ENCODE data around the gene PIAS1.
"Not testable (repeated sequence)": the region's sequence is repeated elsewhere in the genome, so short reads cannot be mapped to it uniquely, and the experiment has no call there.

Gene PIAS1

DNA sequence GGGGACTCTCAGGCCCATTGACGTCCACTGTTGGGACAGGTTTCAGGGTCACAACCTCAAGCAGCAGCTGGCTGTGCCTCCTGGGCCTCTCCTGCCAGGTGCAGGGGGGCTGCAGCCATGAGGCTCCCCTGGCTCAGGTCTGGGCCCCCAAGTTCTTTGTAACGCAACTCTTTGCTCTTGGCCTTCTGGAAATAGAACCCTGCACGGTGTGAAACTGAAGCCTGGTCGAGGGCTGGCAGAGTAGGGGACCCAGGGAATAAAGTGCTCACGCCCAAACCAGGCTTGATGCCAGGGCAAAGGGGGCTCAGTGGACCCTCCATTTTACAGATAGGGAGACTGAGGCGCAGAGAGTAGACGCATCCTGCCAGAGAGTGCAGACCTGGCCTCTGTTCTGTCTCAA, 150.2 kb downstream of the PIAS1 start:
- no peak for DNase-seq (ENCODE audit: low read depth)

DNA sequence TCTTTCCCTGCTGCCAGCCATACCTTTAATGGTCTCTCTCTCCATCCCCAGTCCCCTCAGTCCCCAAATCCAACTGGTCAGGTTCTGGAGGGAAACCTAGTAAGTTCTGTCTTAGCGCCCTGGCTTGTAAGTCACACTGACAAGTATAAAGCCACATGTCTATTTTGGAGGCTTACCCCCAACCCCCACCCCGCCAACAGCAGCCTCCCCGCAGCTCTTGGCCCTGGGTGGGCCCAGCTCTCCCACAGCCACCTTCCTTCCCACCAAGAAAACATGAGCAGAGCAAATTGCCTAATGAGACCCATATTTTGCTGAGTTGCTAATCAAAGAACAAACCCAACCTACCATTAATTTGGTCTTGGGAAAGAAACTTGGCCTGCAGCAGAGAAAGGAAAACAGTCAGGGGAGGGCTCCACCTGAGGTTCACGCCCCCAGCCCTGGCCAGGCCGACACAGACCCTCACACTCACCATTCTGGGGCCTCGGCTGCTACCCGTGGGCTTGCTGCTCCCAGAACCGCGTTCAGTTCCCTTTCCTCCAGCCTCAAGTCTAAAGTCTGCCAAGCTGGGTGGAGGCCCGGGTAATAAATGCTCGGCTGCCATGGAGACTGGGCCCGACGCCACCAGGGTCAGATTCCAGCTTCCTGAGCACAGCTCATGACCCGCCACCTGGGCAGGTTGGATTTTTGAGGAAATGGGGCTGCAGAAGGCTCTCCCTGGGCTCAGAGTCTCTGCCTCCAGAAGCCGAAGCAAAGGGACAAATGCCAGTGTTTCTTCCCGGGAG, 150.9 kb downstream of the PIAS1 start, which contains the start of gene CALML4:
Gene CALML4, minus strand, starts transcription at position 557 of the 782 bp plus-strand sequence. Its CDS starts 85 bp downstream, at position 472.
- DNase-seq (ENCODE audit: low read depth): no peak

DNA sequence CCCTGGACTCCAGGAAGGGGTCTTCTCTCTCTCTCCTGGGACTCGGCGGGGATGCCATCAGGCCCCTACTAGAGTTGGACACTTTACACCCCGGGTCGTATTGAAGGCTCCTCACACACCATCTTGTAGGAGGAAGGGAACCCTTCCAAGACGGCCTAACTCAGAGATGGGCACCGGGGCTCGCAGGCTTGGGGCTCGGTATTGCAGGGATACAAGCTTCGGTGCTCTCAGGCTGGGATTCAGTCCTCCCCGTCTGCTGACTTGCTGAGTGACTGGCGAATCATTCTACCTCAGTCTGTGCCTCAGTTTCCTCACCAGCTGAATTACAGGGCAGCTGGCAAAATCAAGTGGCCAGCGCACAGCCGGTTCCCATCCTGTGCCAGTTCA, 151.4 kb downstream of the PIAS1 start:
- DNase-seq (ENCODE audit: low read depth): no peak

DNA sequence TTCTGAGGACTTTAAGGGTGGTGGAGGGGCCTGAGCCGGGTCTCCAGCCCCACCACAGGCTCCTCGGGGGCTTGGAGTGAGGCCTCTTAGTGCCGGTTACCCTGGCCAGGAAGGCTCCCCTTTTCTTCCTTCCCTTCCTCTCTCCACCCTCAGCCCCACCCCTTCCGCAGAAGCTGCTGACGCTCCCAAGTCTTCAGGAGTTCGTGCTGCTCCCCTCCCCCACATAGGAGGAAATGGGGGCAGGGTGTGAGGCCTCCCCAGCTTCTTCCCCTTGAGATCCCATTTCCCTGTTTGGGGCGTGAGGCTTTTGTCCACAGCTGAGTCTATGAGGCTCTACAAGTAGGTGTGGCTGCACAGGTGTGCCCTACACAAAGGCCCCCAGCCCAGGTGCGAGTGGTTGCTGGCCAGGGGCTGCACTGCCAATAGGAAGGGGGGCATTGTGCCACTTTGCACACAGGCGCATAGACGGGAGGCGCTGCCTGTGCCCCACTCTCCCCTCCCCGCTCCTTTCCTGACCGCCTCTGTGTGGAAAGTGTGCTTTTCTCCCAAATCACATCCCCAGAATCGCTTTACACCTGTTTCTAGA, 151.9 kb downstream of the PIAS1 start:
- DNase-seq (ENCODE audit: low read depth): no peak

DNA sequence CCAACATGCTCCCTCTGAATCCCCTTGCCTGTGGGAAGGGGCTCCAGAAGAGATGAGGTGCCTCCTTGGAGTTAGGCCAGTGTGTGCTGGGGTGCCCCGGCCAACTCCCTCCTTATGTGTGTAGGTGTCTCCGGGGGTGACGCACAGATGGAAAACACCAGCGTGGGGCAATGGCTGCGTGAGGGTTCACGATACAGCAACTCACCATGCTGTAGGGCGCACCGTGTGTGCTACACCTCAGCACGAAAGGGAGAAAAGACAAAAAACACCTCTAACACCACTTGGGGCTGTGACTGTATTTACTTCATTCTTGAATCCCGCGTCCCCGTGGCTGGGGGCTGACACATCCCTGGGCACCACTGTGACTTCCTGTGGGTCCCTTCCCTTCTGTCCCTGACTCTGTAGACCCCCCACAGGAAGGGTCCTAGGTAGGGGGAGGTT, 152.6 kb downstream of the PIAS1 start:
- DNase-seq (ENCODE audit: low read depth): no peak

DNA sequence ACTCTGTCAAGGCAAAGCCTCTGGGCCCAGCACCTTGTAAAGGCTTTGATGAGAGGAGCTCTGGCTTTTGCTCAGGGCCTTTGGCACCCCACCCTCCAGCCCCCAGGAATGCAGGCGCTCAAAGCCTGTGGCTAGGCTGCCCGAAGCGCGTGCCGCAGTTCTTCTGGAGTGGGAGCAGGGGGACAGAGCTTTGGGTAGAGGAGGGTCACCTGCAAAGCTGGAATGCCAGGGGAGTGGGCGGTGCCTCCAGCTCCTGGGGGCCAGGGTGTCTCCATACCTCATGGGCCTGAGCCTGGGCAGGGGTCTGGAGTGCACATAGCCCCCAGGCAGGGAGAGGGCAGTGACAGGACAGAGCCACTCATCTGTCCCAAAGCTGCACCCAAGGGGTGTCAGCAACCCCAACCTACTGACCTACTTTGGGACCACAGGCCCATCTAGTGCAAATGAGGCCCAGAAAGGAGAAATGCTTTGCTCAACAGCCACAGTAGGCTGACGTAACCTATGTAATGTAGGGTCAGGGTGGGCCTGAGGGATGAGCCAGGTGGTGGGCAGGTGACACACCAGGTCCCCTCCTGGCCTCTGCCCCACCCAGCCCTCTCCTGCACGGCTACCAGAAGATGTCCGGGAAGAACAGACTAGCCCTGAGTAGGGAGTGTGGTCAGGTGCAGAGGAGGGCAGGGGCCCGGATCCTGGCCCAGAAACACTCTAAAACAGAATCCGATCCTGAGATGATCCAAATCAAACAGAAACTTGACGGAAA, 153.2 kb downstream of the PIAS1 start:
- DNase-seq (ENCODE audit: low read depth): no peak

DNA sequence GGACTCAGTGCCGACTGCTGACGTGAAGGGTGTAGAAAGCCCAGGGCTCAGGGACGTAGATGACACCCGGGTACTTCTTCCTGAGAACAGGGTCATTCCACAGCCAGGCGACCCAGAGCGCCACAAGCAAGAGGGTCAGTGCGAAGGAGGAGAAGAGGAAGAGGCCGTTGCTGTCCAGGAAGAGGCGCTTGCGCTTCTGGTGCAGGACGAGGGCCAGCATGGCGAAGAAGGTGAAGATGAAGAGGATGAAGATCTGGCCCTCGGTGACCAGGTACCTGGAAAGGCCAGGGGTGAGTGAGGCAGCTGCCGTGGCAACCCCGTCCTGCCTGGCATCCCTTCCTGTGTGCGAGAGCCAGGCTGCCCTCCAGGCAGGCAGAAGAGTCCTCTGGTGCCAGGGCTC, 154.0 kb downstream of the PIAS1 start:
- DNase-seq (ENCODE audit: low read depth): no peak

DNA sequence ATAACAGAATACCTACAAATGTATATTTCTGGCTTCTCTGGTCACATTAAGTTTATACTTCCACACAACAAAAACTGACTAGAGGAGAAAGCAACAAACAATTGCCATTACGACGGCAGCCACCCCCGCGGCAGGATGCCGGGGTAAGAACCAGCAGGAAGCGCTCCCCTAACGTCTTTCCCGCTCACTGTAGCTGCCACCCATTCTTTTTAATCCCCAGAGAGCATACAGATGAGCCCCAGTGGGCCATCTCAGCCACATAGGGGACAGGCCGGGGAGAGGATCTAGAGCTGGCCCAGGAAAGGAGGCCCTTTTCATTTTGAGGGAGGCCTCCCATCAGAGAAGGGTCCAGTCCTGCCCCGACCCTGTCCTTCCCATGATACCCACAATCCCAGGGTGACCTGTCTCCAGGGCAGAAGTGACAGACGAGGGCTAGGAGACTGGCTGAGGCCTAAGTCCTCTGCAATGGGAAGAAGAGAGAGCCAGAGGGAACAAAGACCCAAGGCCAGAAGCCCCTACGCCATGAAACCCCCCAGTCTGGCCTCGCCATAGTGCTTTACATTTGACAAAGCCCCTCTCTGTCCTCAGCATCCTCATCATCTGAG, 154.6 kb downstream of the PIAS1 start:
- no peak for DNase-seq (ENCODE audit: low read depth)

DNA sequence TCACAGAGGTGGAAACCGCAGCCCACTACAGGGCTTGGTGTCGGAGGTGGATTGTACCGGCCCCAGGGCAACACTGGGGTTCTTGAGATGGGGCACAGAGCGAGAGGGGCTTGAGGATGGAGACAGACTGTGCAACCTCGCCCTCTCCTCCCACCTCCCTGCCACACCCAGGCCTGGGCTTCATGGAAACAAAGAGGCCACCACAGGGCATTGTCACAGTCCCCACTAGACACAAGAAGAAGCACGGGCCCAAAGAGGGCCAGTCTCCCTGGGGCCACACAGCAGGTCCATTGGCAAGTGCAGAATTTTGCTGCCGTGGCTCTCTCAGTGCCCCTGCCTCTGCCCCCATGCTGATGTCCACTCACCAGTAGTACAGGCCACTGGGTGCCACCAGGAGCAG, 155.2 kb downstream of the PIAS1 start:
- no peak for DNase-seq (ENCODE audit: low read depth)

DNA sequence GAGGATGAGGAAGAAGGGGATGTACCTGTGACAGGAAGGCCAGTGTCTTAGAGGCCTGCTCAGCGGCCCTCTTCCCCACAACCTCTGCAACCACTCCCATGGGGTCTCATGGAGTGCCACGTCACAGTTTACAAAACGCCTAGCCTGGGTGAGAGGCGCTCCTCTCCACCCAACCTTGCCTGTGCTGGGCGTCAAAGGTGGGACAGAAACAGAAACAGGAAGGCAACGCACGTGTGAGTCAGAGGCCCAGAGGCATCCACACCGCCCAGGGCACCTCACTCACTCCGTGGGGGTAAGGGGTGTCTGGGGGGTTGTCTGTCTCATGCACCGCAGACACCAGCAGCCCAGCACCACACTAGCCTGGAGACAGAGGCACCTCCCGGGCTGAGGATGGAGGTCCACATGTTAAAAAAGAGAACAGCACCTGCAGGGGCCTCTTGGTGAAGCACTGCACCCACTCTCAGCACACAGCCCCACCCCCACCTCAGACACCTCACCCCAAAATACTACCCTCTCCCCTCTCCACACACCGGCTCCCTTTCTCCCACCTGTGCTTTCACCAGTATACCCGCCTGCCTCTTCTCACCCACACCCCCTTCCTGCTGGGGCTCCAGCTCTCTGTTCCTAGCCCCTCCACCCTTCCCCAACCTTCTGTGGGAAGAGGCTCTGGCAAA, 155.8 kb downstream of the PIAS1 start:
- DNase-seq (ENCODE audit: low read depth): no peak

DNA sequence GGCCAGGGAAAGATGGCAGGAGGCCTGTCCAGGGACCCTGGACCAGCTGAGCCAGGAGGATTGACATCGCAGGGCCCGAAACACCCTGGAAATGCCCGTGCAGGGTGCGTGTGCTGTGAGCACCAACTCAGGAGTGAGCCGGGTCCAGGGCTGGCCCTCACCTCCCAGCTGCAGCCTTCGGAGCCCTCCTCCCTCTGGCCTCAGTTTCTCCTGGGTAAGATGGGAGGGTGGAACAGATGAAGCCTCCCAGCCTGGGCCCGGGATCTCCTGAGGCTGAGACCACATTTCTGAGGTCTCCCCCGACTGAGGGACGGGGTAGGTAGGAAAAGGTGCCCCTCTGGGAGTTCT, 156.3 kb downstream of the PIAS1 start:
- DNase-seq (ENCODE audit: low read depth): no peak

DNA sequence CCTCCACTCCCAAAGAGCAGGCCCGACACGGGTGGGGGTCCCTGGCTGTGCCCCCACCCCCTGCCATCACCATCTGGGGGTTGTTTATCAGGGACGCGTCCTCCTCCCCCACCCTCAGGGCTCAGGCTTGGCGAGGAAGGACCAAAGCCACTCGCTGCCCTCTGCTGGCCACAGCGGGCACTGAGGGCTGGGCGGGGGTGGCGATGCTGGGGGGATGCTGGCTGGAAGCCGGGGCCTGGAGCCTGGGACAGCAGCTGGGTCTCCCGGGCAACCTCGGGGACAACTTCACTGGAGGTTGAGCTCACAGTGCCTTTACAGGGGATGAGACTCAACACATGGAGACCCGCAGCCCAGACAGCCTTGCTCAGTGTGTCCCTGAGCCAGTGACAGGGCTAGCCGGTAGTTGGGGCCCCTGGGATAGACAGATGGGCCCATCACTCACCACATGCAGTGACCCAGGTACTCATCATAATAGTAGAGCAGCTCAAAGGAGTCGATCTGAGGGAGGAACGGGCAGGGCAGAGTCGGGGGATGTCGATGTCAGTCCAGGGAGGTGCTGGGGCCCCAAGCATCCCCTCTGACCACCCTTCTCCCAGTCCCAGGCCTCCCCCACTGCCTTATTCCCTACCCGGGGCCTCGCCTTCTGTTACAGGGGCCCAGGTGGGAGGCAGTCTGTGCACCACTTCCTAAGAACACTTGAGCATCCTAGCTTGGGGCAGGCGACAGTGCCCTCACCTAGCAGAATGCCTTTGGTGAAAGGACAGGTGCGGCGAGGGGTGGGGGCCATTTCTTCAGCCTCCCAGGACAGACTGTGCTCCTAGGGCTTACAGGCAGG, 156.9 kb downstream of the PIAS1 start:
- DNase-seq (ENCODE audit: low read depth): peak; percentile 21

DNA sequence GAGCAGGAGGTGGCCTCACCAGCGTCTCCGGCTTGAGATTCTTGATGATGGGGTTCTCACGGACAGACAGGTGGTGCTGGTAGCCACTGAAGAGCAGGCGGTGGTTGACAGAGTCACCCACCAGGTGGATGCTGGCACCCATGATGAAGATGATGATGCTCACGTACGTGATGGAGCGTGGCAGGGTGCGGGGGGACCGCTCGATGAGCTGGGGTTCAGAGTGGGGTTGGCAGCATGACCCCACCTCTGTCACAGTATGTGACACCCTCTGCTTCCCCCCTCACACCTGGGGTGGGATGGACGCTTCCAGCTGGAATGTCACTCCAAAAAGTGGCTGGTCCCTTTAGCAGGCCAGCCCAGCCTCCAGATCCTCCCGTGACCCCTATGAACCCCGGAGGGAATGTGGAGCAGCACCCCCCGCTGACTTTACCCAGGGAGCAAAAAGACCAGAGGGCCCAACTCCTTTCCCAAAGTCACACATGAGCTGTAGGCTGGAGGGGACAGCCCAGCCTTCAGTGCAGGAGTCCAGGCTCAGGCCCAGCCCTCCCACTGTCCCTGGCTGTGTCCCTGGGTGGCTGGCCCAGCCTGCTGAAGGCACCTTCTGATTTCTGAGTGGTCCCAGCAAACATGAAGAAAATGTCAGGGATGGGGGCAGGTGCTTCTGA, 157.7 kb downstream of the PIAS1 start:
- no peak for DNase-seq (ENCODE audit: low read depth)

DNA sequence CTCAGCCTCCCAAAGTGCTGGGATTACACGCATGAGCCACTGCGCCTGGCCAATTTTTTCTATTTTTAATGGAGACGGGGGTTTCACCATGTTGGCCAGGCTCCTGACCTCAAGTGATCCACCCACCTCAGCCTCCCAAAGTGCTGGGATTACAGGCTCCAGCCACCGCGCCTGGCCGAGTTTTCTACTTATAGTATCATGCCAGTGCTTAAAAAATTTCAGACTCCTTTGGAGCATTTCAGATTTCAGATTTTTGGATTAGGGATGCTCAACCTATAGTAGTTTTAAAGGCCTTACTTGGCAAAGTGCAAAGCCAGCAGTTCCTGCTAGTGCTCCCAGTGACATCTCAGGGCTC, 159.4 kb downstream of the PIAS1 start:
- not testable (repeated sequence) for DNase-seq (ENCODE audit: low read depth)

DNA sequence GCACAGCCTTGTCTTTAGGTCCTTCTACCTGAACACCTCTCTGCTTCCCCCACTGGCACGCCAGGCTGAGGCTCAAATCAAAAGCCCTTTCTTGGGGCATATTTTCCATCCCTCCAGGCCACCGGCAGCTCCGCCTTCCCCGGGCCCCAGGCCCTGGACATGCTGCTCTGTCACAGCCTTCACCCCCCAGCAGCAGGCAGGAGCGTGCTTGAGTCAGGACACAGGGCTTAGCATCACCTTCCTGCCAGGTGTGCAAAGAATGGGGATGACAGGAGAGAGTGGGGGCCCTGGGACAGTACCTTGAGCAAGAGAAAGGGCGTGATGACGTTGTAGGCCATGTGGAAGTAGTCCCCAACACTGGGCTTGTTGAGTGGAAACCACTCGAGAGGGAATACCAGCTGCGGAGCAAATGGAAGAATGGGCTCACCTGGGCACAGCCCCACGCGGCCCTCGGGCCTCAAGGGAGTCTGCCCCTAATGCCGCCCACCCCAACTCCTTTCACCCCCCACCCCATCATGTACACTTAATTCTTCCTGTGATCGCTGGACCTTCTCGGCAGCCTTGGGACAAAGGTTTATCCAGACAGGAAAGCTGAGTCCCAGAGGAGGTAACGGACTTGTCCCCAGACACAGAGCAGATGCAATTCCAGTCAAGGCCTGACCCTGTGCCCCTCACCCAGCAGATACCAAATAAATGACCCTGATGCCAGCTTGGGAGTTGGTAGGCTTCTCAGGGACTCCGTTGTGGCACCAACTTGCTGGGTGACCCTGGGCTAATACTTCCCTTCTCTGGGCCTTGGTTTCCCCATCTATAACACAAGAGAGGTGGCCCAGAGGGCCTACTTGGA, 160.1 kb downstream of the PIAS1 start:
- DNase-seq (ENCODE audit: low read depth): no peak

DNA sequence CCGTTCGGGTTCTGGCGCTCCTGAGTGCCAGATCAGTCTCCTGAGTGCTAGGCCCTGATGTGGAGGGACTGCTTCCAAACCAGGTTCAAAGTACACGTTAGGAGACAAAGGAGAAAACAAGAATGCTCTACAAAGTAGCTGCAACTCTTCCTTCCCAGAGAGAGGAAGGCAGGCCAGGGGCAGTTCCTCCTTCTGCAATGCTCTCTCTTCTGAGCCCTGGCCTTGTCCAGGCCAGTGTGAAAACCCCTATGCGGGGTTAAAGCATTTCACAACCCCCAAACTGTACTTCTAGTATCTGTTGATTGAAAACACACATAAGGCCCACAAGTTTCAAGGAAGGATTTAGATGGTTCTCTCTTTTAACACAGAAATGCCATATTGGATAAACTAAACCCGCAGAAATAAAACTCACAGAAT, 160.7 kb downstream of the PIAS1 start:
- no peak for DNase-seq (ENCODE audit: low read depth)

DNA sequence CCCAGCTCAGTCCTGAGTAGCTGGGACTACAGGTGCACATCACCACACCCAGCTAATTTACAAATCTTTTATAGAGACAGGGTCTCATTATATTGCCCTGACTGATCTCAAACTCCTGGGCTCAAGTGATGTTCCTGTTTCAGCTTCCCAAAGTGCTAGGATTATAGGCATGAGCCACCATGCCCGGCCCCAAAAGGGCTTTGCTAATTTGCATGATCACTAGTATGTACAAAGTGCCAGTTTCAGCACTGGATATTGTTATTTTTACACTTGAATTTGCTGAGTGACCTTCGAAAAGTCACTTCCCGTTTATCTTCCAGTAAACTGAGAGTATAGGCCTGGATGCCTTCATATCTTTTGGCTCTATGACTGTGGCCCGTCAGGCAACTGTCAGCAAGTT, 163.2 kb downstream of the PIAS1 start:
- DNase-seq (ENCODE audit: low read depth): no peak

DNA sequence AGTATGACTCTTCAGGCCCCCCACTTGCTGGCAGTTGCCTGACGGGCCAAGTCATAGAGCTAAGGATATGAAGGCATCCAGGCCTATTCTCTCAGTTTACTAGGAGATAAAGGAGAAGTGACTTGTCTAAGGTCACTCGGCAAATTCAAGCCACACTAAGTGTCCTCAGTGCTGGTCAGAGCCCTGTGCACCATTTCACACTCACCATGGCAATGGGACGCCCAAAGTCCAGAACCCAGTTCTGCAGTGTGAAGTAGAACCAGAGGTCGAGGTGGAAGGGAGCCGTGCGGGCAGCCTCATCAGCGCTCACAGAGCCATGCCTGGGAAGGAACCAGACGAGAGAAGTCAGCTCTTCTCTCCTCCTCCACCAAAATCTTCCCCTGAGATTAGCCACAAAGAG, 164.2 kb downstream of the PIAS1 start:
- DNase-seq (ENCODE audit: low read depth): no peak

DNA sequence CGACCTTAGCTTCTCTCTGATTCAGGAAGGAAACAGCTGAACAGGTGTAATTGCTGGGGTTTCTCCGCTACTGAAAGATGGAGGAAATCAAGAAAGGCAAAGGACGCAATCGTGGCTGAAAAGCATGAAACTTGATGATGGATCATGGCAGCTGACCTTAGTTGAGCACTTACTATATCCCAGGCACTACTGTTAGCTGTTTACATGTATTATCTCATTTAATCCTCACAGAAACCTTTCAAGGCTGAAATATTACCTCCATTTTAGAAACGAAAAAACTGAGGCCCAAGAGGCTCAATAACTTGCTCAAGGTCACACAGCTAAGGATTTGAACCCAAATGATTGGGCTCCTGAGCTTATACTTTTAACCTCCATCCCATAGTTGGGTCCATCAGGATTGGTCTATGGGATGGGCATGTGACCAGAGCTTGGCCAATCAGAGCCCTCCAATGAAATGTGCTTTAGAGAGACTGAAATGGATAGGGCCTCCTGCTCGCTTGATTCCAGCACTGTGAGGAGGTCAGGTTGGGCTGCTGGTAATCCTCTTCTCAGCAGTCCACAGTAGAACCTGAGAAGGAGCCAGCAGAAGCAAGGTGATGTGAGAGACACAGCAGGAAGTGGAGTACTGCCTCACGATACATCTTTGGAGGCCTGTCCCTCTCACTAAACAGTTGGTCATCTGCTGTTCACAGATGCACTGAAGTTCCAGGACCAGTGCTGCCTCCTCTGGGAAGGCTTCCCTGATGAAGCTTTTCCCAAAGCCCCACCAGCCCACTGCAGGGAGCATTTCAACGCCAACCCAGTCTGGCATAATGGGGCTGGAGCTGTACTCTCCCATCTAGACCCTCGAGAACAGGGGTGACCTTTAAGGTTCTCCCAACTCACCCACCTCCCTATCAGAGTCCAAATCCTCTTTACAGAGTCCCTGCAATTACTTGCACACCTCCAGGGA, 165.0 kb downstream of the PIAS1 start:
- DNase-seq (ENCODE audit: low read depth): no peak

Measured in stimulated activated CD8-positive, alpha-beta memory T cell treated with anti-CD3 and anti-CD28 coated beads, Interleukin-7, amount 100 ng/mL, for 24 hours (primary cell).